ENCODE results near the gene OTUB2.

- no peak for TF ChIP-seq CTCF (IDR thresholded peaks at IDR 0.05; ENCODE audit: low read depth, low read length, poor library complexity, severe bottlenecking)
- no peak for TF ChIP-seq EZH2phosphoT487 (IDR thresholded peaks at IDR 0.05; ENCODE audit: borderline replicate concordance, low read length)
Measured at GRCh38 chr14:93991649-93992048, 34.5 kb upstream of the OTUB2 start.
